HG02642 (cell line): ENCODE data around the gene MRPL18.
A peak's percentile ranks its signal among the peaks of the same experiment; 100 is the strongest.
"Not testable (repeated sequence)": the region's sequence is repeated elsewhere in the genome, so short reads cannot be mapped to it uniquely, and the experiment has no call there.

ENCODE experiments used
- ATAC-seq: cut with Tn5 transposase; IDR thresholded peaks from one replicate; pipeline ENCODE4 v1.9.1; 2021; ENCODE audit warnings: mild to moderate bottlenecking; ENCODE audit not compliant: unreplicated experiment, poor library complexity

Gene MRPL18

DNA sequence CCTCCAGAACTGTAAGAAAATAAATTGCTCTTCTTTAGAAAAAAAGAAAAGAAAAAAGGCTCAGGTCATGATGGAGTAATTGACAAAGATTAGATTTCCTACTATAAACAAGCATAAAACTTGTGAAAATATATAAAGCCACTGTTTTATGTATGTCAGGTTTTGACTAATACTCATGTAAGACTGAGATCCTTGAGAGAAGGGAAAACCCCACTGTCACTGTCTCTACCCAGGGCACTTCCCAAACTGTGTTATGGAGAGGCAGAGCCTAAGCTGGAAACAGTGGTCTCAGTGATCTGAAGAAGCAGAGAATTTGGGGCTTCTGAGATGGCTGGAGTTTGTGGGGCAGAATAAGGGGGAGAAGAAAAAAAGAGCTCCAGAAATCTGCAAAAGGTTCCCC lies 20.8 kb upstream of the MRPL18 start:
- no peak for ATAC-seq

DNA sequence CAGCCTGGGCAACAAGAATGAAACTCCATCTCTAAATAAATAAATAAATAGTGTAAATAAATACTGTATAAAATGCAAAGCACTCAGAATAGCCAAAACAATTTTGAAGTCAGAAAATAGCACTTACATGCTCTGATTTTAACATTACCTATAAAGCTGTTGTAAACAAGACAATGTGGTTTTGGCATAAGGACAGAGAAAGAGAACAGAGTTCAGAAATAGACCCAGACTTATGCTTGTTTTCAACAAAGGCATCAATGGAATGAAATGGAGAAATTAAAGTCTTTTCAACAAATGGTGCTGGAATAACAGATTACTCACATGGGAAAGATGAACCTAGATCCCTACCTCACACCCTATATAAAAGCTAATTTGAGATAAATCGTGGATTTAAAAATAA lies 18.1 kb upstream of the MRPL18 start:
- ATAC-seq: no peak

DNA sequence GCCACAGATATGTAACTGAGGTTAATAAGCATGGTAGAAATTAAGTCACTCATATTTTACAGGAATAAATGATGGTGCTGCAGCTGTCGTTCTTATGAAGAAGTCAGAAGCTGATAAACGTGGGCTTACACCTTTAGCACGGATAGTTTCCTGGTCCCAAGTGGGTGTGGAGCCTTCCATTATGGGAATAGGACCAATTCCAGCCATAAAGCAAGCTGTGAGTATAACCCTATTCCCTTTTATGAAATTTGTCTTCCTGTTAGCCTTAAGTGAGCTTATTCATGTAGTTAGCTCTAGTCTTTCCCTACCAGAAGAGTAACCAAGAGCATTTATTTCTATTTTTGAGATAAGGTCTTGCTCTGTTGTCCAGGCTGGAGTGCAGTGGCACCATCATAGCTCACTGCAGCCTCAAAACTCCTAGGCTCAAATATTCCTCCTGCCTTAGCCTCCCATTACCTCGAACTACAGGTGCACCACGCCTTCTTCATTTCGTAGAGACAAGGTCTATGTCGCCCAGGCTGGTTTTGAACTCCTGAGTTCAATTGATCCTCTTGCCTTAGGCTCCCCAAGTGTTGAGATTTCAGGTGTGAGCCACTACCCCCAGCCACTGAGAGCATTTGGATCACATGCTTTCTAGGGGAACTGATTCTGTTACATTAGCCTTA lies 12.9 kb upstream of the MRPL18 start:
- ATAC-seq: no peak

DNA sequence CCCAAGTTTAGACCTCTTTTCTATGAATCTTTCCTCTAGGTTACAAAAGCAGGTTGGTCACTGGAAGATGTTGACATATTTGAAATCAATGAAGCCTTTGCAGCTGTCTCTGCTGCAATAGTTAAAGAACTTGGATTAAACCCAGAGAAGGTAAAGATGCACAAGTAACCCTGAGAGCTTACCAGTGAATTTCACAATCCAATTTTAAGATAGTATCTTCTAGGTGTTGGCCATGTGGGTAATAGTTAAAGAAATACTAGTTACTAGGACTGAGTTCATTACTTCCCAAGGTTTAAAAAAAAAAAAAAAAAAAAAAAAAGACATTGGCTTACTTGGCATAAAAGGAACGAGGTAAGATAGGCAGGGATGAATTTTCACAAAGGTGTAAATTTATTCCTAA lies 12.1 kb upstream of the MRPL18 start:
- no peak for ATAC-seq

DNA sequence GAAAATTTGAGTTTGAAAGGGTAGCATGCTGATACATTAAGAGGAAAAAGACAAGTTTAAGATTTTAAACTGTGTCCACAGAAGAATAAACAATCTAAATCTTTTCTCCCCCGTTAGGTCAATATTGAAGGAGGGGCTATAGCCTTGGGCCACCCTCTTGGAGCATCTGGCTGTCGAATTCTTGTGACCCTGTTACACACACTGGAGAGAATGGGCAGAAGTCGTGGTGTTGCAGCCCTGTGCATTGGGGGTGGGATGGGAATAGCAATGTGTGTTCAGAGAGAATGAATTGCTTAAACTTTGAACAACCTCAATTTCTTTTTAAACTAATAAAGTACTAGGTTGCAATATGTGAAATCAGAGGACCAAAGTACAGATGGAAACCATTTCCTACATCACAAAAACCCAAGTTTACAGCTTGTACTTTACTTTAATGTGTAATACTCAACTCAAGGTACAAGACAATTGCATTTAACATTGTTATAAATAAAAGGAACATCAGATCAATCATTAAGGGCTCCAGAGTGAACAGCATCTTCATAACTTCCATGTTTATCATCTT lies 11.6 kb upstream of the MRPL18 start:
- no peak for ATAC-seq

DNA sequence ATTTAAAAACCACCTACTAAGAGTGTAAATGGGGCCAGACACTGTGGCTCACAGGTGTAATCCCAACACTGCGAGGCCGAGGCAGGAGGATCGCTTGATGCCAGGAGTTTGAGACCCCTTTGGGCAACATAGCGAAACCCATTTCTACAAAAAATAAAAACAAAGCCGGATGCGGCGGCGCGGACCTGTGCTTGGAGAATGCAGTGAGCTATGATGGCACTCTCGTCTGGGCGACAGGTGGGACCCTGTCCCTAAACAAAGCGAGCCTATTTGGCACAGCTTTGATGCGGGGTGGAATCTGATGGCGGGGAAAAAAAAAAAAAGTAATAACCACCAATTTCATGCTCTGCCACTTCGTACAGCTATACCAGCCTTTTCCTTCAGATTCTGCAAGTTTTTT lies 2.0 kb upstream of the MRPL18 start:
- no peak for ATAC-seq

DNA sequence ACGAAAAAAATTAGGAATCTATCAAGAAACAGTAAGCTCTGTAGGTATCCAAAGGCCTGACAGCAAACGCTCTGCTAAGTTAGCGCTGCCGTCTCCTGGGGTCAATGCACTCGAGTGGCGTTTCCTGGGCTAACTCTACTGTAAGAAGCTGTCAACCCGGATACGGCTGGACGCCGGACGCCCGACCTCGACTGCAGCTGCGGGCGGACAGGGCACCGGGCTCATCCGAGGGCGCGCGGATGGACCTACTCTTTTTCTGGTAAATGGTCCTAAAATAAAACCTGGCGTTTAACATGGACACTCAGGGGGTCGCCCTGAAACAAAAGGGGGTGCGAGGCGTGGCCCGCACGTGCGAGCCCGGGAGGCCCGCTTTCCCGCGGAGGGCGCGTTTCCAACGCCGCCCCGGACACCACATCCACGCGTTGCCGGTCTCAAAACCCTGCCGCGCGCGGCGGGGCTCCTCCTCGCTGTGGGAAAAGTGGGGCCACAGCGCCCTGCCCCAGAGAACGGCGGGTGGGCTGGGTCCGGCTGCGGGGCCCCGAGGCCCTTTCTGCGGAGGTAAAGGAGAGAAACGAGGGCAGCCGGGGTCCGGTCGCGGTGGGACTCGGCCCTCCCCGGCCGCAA lies 1.4 kb upstream of the MRPL18 start:
- peak; percentile 1 for ATAC-seq

DNA sequence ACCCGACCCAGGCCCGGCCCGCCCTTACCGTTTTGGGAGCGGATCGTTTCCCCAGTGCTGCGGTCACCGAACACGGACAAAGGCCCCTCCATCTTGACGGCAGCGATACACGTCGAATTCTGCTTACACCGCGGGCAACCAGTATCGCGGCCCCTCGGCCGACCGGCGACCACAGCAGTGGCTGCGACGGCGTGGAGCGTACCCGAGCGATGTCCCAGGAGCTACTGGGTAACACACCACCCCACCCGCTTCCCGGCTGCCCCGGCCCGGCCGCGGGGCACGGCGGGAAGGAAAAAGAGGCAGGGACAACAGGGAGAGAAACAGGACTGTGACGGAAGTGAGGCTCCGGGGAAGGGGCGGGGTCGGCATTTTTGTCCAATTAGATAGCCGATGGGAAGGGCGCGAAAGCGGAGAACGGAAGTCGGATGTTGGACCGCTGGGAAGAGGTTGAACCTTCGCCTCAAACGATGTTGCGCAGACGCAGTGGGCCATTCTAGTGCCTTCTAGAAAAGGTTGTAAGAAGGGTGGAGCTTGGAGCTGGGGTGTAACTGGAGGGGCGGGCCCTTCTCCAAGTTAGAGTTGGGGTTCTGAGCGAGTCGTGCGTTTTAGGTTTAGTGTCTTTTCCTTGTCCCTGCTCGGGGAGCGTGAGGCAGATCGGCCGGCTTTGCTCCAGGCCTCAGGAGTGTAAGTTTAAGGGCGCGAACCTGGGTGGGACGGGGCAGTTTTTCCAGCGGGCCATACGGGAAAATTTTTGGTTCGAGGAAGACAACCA lies 704 bp upstream of the MRPL18 start, which contains the start of gene TCP1:
TCP1 (minus strand) TSS at position 226 of the 772 bp plus-strand sequence; CDS start at position 92, 134 bp downstream.
- peak; percentile 77 for ATAC-seq

DNA sequence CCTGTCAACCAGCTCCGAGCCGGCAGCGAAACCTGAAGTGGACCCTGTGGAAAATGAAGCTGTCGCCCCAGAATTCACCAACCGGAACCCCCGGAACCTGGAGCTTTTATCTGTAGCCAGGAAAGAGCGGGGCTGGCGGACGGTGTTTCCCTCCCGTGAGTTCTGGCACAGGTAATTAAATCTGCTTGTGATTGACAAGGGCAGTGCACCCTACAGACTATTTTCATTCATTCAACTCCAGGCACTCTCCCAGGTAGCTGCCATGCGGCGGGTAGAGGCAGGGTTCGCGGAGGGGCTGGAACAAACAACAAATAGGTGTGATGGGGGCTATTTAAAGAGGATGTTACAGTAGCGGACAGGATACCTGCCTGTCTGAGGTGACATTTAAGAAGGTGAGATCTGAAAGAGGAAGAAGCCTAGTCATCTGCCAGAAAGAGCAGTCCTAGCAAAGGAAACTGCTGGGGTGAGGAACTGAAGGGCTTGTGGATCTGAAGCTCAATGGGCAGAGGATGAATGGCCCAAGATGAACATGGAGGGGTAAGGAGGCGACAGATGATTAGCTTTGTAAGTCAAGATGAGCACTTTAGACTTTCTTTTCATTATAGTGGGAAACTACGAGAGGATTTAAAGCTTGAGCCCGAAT lies 810 bp downstream of the MRPL18 start:
- no peak for ATAC-seq

DNA sequence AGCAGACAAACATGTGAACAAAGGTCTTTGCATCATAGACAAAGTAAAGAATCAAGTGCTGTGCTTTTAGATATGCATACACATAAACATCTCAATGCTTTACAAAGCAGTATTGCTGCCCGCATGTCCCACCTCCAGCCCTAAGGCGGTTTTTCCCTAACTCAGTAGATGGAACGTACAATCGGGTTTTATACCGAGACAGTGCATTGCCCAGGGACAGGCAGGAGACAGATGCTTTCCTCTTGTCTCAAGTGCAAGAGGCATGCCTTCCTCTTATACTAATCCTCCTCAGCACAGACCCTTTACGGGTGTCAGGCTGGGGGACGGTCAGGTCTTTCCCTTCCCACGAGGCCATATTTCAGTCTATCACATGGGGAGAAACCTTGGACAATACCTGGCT lies 4.7 kb downstream of the MRPL18 start:
- ATAC-seq: not testable (repeated sequence)

DNA sequence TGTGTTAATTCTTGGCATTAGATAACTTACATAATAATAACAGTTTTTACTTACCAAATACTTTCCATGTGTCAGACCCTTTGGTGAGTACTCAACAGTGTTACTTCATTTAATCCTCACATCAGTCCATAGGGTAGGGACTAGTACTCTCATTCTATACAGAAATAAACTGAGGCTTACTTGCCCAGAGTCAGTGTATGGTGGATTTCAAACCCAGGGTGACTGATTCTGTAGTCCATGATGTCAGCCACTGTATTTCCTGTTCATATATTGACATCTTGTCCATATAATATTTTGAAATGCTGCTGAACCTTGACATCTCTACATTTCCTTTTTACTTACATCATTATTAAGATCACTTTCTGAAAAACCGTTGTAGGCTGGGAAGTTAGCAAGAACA lies 7.3 kb downstream of the MRPL18 start:
- ATAC-seq: no peak

DNA sequence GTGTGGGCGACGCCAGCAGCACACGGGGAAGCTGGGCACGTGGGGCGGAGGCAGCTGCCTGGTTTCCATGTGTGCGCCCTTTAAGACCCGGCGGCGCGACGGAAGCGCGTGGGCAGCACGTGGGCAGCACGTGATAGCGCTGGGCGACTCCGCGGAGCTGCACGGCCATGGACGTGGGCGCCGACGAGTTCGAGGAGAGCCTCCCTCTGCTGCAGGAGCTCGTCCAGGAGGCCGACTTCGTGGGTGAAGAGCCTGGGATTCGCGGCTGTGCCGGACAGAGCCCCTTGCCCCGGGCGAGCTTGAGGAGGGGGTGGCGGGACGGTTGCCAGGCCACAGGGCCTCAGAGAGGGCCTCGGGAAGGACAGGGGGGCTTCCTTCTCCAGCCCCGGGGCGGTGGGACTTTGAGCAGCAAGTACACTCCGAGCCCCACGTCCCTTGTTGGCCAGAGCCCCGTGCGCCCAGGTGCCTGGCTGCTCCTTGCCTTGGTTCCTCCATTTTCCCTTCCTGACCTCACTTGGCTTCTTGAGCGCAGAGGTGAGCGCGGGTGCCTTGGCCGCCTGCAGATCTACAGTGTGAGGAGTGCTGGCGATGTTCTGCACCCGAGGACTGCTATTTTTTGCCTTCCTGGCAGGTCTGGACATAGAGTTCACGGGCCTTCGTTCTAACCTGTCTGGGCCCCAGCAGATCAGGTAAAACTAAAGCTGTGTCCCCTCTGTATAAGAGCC lies 10.0 kb downstream of the MRPL18 start, which contains the start of gene PNLDC1:
PNLDC1 (plus strand) TSS at position 136 of the 725 bp plus-strand sequence; CDS start at position 168, 32 bp downstream.
- no peak for ATAC-seq

DNA sequence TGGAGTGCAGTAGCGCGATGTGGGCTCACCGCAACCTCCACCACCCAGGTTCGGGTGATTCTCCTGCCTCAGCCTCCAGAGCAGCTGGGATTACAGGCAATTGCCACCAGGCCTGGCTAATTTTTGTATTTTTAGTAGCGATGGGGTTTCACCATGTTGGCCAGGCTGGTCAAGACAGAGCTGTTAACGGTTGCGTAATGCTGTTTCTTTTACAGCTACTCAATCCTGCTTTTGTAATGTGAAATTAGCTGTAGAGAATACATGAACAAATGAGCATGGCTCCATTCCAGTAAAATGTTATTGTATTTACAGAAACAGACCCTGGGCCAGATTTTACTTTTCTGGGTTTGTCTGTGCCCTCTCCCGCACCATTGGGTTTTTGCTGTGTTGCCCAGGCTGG lies 11.7 kb downstream of the MRPL18 start:
- ATAC-seq: no peak

DNA sequence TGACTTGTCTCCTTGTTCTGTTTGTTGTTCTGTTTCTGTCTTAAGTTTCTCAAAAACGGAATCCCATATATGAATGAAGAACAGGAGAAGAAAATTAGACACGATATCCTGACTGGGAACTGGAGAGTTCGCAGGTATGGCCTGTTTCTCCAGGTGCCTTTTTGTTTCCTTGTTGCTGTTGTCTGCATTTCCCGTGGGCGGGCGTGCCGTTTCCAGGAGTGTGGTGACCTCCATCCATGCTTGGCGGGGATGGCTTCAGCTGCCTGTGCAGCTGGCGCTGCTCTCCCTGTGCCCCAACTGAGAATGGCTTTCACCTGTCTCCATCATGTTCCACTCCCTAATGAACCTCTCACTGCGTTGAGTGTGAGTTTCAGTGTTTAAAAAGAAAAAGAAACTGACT lies 14.2 kb downstream of the MRPL18 start:
- ATAC-seq: no peak

DNA sequence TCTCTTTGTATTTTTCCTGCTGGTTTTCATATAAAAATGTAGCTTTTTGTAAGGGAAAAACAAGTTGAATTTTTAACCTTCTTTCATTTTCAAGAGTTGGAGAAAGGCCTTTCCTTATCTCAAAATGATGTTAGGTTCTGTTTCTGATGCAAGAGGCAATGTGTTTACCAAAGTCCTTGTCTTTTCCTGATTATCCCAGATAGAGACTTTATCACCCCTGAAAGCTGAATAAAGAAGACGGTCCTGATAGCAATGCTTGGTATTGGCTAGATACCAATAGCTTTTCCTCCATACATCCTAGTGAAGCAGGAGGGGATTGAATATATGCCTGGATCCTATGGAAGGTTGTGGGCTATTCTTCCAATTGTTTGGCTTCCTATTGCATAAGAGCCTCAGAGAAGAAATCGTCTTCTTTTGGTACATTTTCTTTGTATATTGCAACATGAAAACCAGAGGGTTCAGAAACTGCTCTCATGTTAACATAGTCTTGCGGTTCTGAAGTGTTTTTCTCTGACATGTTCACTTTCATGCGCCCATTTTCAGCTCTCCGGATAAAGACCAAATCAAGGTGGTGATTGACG lies 15.3 kb downstream of the MRPL18 start:
- ATAC-seq: no peak

DNA sequence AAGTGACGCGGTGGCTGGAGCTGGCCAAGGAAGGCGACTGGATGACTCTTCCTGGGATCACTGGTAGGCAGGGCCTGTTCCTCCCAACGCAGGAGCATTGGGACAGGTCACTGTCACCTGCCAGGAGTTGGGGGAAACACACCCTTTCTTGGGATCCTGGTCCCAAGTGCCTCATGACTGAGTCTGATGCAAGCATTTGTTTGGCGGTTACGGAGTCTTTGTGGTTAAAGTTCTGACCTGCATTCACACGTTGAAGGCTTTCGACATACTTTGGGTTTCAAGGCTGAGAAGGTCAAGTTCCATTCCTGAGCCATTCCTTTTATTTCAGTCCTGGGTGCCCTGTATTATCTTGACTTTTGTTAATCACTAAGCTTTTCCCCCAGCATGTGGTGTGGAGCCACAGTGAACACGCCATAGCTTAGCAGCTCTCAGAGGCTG lies 15.8 kb downstream of the MRPL18 start:
- no peak for ATAC-seq

DNA sequence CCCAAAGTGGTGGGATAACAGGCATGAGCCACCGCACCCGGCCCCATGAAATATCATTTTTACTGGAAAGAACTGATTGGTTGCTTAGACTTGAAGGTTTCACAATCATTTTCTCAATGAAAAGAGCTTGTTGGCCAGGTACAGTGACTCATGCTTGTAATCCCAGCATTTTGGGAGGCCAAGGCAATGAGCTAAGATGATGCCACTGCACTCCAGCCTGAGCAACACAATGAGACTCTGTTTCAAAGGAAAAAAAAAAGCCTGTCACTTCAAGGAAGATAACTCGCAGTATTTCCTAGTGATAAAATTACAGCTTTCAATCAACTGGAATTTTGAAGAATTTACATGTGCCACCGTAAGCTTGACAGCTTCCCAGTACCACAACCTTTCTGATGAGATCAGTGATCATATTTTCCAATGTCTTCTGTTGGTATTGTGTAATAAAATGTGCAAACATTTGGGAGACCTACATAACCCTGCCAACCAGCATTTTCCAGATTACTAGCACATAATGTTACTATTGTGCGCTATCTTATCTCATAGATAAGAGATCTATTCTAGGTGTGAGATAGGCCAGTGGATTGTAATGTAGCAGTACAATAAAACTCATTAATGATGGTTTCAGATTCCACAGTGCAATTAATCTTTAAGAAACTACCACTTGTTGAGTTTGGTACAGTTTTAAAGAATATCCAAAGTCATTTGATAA lies 17.0 kb downstream of the MRPL18 start:
- ATAC-seq: no peak

DNA sequence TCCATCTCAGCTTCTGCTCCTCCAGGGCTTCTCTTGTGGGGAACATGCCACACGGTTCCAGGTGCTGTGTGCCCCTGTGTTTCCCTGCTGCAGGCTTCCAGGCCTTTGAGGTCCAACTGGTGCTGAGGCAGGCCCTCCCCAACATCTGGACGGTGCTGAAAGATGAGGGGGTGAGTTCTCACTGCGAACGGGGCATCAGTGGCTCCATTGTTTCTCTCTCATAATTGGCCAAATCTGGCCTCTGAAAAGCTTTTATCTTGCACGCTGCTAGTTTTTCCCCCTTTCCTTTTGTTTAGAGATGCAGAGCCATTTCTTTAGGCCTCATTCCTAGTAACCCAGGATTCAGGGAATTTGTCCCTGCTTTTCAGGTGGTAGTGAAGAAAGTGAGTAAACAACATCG lies 18.4 kb downstream of the MRPL18 start:
- no peak for ATAC-seq

DNA sequence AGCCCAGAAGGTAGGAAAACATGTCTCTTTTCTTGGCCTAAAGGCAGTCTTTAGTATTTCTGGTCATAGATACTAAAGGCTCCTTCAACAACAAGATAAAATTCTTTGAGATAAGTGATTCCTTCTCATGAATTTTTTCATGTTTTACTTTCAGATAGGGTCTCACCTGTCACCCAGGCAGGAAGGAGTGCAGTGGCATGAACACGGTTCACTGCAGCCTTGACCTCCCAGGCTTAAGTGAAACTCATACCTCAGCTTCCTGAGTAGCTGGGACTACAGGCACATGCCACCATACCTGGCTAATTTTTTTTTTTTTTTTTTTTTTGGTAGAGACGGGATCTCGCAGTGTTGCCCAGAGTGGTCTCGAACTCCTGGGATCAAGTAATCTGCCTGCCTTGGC lies 18.9 kb downstream of the MRPL18 start:
- no peak for ATAC-seq
